Liver (tissue), 9 donors: ENCODE data around the gene UAP1. TPM values are rescaled to one million over a fixed set of nuclear protein-coding genes. Genes with fewer than 3 reads are reported as not detected.
A peak's percentile ranks its signal among the peaks of the same experiment; 100 is the strongest.

ENCODE experiments used
- DNase-seq: peaks from one replicate; pipeline ENCODE4 v3.0.0-alpha.2; 2017; ENCODE audit warnings: low spot score
- H3K27ac ChIP-seq, 2 donors: one replicate each; pipeline ENCODE4 v1.7.0; 2013; ENCODE audit warnings: inconsistent platforms in 2 of 2, low read length in 2 of 2, control low read depth in 1 of 2, low read depth in 1 of 2, mild to moderate bottlenecking in 1 of 2
- H3K27me3 ChIP-seq, 4 donors: one replicate each; pipeline versions ENCODE4 v1.6.1 to v1.7.0; 2013; ENCODE audit warnings: low read length in 3 of 4, inconsistent platforms in 1 of 4, mild to moderate bottlenecking in 1 of 4, moderate library complexity in 1 of 4; ENCODE audit not compliant: control insufficient read depth in 4 of 4, insufficient read depth in 4 of 4
- H3K36me3 ChIP-seq, 4 donors: one replicate each; pipeline versions ENCODE4 v1.6.1 to v1.7.0; 2013; ENCODE audit warnings: low read length in 3 of 4, mild to moderate bottlenecking in 3 of 4, low read depth in 1 of 4, moderate library complexity in 1 of 4; ENCODE audit not compliant: control insufficient read depth in 4 of 4, insufficient read depth in 3 of 4
- H3K4me1 ChIP-seq, 4 donors: one replicate each; pipeline versions ENCODE4 v1.6.1 to v1.7.0; 2013; ENCODE audit warnings: low read length in 3 of 4, mild to moderate bottlenecking in 3 of 4, moderate library complexity in 1 of 4; ENCODE audit not compliant: control insufficient read depth in 4 of 4, insufficient read depth in 4 of 4
- H3K4me3 ChIP-seq, 3 donors: one replicate each; pipeline versions ENCODE4 v1.6.1 to v1.7.0; 2013; ENCODE audit warnings: low read length in 3 of 3, control low read depth in 1 of 3, low read depth in 1 of 3, mild to moderate bottlenecking in 1 of 3
- H3K9ac ChIP-seq, 2 donors: one replicate each; pipeline ENCODE4 v1.7.0; 2013; ENCODE audit warnings: low read length in 2 of 2, mild to moderate bottlenecking in 2 of 2, moderate library complexity in 2 of 2, control low read depth in 1 of 2, low read depth in 1 of 2
- H3K9me3 ChIP-seq, 4 donors: one replicate each; pipeline versions ENCODE4 v1.6.1 to v1.7.0; 2013; ENCODE audit warnings: low read length in 3 of 4; ENCODE audit not compliant: control insufficient read depth in 4 of 4
- ATF3 ChIP-seq: IDR thresholded peaks from 2 replicates; pipeline ENCODE4 v1.6.1; 2016; ENCODE audit warnings: antibody characterized with exemption
- EGR1 ChIP-seq, 2 donors: IDR thresholded peaks; 2 replicates each; pipeline ENCODE4 v1.6.1; 2016 to 2018; ENCODE audit warnings: antibody characterized with exemption in 2 of 2, low read depth in 2 of 2
- FOXA1 ChIP-seq: IDR thresholded peaks from 2 replicates; pipeline ENCODE4 v1.6.1; 2016; ENCODE audit warnings: antibody characterized with exemption
- FOXA2 ChIP-seq: IDR thresholded peaks from 2 replicates; pipeline ENCODE4 v1.6.1; 2016; ENCODE audit warnings: antibody characterized with exemption
- GABPA ChIP-seq, 2 donors: IDR thresholded peaks in 1 of 2; conservative IDR thresholded peaks in 1 of 2; 2 replicates each; pipeline ENCODE4 v1.6.1; 2016; ENCODE audit warnings: antibody characterized with exemption in 2 of 2, mild to moderate bottlenecking in 1 of 2, moderate library complexity in 1 of 2
- HNF4A ChIP-seq, 2 donors: conservative IDR thresholded peaks; 2 replicates each; pipeline ENCODE4 v1.6.1; 2016; ENCODE audit warnings: antibody characterized with exemption in 2 of 2, mild to moderate bottlenecking in 2 of 2
- HNF4G ChIP-seq: IDR thresholded peaks from 2 replicates; pipeline ENCODE4 v1.6.1; 2016; ENCODE audit warnings: antibody characterized with exemption
- JUND ChIP-seq, 2 donors: IDR thresholded peaks; 2 replicates each; pipeline ENCODE4 v1.6.1; 2016; ENCODE audit warnings: antibody characterized with exemption in 2 of 2
- MAX ChIP-seq: IDR thresholded peaks from 2 replicates; pipeline ENCODE4 v1.6.1; 2016; ENCODE audit warnings: antibody characterized with exemption
- NR2F2 ChIP-seq: IDR thresholded peaks from 2 replicates; pipeline ENCODE4 v1.6.1; 2016; ENCODE audit warnings: antibody characterized with exemption
- RAD21 ChIP-seq, 2 donors: IDR thresholded peaks; 2 replicates each; pipeline ENCODE4 v1.6.1; 2016; ENCODE audit warnings: antibody characterized with exemption in 2 of 2, mild to moderate bottlenecking in 2 of 2
- REST ChIP-seq: IDR thresholded peaks from 2 replicates; pipeline ENCODE4 v1.6.1; 2016; ENCODE audit warnings: antibody characterized with exemption, mild to moderate bottlenecking
- RXRA ChIP-seq, 2 donors: IDR thresholded peaks; 2 replicates each; pipeline ENCODE4 v1.6.1; 2017 to 2018; ENCODE audit warnings: antibody characterized with exemption in 2 of 2, mild to moderate bottlenecking in 1 of 2
- SP1 ChIP-seq: IDR thresholded peaks from 2 replicates; pipeline ENCODE4 v1.6.1; 2018; ENCODE audit warnings: antibody characterized with exemption, mild to moderate bottlenecking
- TAF1 ChIP-seq: conservative IDR thresholded peaks from 2 replicates; pipeline ENCODE4 v1.6.1; 2016; ENCODE audit warnings: antibody characterized with exemption, mild to moderate bottlenecking
- YY1 ChIP-seq: IDR thresholded peaks from 2 replicates; pipeline ENCODE4 v1.6.1; 2016; ENCODE audit warnings: antibody characterized with exemption, mild to moderate bottlenecking
- WGBS: extraction: QIAGEN DNeasy Blood & Tissue Kit; methylation state at CpG from one replicate; pipeline ENCODE4 v1.1.7; 2013; 5-methylcytosine and 5-hydroxymethylcytosine counted together
- polyA plus RNA-seq, 2 donors: library from polyadenylated mRNA; stranded (reverse) in 1 of 2; unstranded in 1 of 2; fragments of 200-250 nt in 1 of 2; fragments of >200 nt in 1 of 2; fragmentation: Nextera tagmentation in 1 of 2; extraction: Ambion mirVana in 1 of 2; gene quantifications; one replicate each; pipeline versions ENCODE4 v1.2.1 to v1.2.3, GENCODE V29; 2013 to 2015
- total RNA-seq, 2 donors: library from RNA; depleted of rRNA; stranded (reverse); fragments of >200 nt; gene quantifications; one replicate each; pipeline ENCODE4 v1.2.3, GENCODE V29; 2014
- TF ChIP-seq, protein P1 (sequence below): IDR thresholded peaks from 2 replicates; pipeline ENCODE4 v1.6.1; 2016; ENCODE audit warnings: antibody characterized with exemption
- donor health status: healthy.
- donor health status: healthy.
- donor health status: healthy.
- donor health status: healthy.
- donor health status: healthy.

UAP1 gene
- total and polyA plus RNA-seq, 4 donors, result 28.9 to 120 (median 51.7) TPM

DNA sequence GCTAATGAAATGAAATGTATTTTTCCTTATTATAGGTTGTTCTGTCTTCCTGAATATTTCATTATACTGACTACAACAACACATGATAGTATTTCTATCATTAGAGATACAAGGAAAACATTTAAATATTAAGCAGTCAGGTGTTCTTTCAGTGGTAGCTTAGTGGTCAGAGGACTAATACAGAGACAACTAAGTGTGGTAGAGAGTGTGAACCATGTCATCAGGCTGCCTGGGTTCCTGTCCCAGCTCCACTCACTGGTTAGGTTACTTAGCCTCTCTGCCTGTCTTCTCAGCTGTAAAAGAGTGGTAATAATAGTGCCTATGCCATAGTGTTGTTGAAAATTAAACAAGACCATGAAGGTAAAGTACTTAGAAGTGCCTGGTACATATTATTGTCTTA lies 3.9 kb downstream of the UAP1 start:
- no peaks in the 10 kb centered on the region for H3K27me3 ChIP-seq
- no peak for DNase-seq
- no peak overlapping the region for H3K27ac ChIP-seq
- TF ChIP-seq FOXA2 (no peak), TAF1 (no peak), REST (no peak), GABPA (IDR thresholded peaks at IDR 0.05 in 1 of 2, conservative IDR thresholded peaks at IDR 0.05 in 1 of 2) (no peak), EGR1 (IDR thresholded peaks at IDR 0.05; ENCODE audit: low read depth in 2 of 2) (no peak), YY1 (no peak), ATF3 (no peak), MAX (no peak), FOXA1 (no peak), HNF4A (conservative IDR thresholded peaks at IDR 0.05) (no peak), HNF4G (no peak), RXRA (IDR thresholded peaks at IDR 0.05) (no peak), NR2F2 (no peak), JUND (IDR thresholded peaks at IDR 0.05) (no peak), RAD21 (IDR thresholded peaks at IDR 0.05) (no peak), SP1 (no peak)
- TF ChIP-seq, protein P1, sequence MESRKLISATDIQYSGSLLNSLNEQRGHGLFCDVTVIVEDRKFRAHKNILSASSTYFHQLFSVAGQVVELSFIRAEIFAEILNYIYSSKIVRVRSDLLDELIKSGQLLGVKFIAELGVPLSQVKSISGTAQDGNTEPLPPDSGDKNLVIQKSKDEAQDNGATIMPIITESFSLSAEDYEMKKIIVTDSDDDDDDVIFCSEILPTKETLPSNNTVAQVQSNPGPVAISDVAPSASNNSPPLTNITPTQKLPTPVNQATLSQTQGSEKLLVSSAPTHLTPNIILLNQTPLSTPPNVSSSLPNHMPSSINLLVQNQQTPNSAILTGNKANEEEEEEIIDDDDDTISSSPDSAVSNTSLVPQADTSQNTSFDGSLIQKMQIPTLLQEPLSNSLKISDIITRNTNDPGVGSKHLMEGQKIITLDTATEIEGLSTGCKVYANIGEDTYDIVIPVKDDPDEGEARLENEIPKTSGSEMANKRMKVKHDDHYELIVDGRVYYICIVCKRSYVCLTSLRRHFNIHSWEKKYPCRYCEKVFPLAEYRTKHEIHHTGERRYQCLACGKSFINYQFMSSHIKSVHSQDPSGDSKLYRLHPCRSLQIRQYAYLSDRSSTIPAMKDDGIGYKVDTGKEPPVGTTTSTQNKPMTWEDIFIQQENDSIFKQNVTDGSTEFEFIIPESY, result no peak
- H3K9me3 ChIP-seq, result no peaks in the 10 kb centered on the region
- peaks cover 3 to 43% (median 11%) of the 10 kb centered on the region in 4 donors for H3K4me1 ChIP-seq
- H3K4me3 ChIP-seq, result no peak overlapping the region
- peaks cover 2 to 25% (median 10%) of the 10 kb centered on the region in 4 donors for H3K36me3 ChIP-seq
- H3K9ac ChIP-seq, result no peak overlapping the region

- Histone ChIP-seq H3K4me3 (no peak overlapping the region), H3K9me3 (no peaks in the 10 kb centered on the region), H3K27me3 (no peaks in the 10 kb centered on the region), H3K36me3 (peaks cover 2 to 25% (median 10%) of the 10 kb centered on the region in 4 donors), H3K4me1 (peaks cover 6 to 43% (median 11%) of the 10 kb centered on the region in 4 donors), H3K27ac (no peak overlapping the region), H3K9ac (no peak overlapping the region)
- TF ChIP-seq GABPA (IDR thresholded peaks at IDR 0.05 in 1 of 2, conservative IDR thresholded peaks at IDR 0.05 in 1 of 2), result no peak
- peak in 1 of 2 donors; percentile 44 for TF ChIP-seq HNF4A (conservative IDR thresholded peaks at IDR 0.05)
- 59% methylated on average over 1 of the region's 1 CpG for WGBS
- no peak for DNase-seq
Observed at GRCh38 chr1:162566870-162567269, 5.3 kb downstream of the UAP1 start.
